ENCODE data around the gene FCF1. TPM values are rescaled to one million over a fixed set of nuclear protein-coding genes. Genes with fewer than 3 reads are reported as not detected.

Gene FCF1
- total RNA-seq, 1 donor from 2014 or later, result 40.7 TPM

DNA sequence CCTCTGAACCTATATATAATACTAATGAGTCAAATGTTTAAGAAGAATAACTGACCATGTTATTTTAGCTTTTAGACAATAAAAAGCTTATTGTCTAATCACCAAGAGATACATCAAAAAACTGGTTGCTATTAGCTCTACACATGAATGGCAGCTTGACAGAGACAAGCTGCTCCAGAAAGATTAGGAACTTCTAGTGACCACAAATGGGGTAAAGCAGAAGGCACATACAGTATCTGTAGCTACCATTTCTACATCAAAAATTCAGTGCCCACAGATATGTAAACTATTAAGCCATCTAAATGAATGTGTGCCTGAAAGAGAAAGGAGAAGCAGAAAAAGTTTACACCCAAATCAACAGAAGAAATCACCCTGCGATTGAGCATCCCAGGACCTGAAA, 2.5 kb upstream of the FCF1 start:
- no peak for DNase-seq
- intact Hi-C loops (cut with DNase I), result no loop called here
- no peaks in the 10 kb centered on the region for H3K9me3 ChIP-seq
- H3K27me3 ChIP-seq, result no peaks in the 10 kb centered on the region
- no peak for ATAC-seq
- H3K4me1 ChIP-seq, result peaks cover 30% of the 10 kb centered on the region
- H3K4me3 ChIP-seq, result no peak overlapping the region
- H3K27ac ChIP-seq, result no peak overlapping the region
- TF ChIP-seq, protein P1, sequence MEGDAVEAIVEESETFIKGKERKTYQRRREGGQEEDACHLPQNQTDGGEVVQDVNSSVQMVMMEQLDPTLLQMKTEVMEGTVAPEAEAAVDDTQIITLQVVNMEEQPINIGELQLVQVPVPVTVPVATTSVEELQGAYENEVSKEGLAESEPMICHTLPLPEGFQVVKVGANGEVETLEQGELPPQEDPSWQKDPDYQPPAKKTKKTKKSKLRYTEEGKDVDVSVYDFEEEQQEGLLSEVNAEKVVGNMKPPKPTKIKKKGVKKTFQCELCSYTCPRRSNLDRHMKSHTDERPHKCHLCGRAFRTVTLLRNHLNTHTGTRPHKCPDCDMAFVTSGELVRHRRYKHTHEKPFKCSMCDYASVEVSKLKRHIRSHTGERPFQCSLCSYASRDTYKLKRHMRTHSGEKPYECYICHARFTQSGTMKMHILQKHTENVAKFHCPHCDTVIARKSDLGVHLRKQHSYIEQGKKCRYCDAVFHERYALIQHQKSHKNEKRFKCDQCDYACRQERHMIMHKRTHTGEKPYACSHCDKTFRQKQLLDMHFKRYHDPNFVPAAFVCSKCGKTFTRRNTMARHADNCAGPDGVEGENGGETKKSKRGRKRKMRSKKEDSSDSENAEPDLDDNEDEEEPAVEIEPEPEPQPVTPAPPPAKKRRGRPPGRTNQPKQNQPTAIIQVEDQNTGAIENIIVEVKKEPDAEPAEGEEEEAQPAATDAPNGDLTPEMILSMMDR (IDR thresholded peaks at IDR 0.05), result no peak
- H3K36me3 ChIP-seq, result peaks cover 4% of the 10 kb centered on the region

DNA sequence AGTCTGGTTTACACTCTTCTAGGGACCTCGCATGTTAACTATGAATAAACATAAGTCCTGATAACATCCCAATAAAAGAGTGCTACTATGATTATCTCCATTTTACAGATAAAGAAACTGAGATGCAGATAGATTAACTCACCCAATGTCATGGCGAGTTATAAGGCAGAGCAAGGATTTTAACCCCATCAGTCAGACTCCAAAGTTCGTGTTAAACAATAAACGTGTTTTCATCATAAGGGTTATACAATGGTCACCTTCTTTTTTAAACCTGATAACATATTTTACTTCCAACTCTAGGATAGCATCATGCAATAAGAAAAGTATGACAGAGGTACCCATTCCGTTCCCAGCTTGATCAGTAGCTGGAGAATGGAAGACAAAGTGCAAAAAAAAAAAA, 1.3 kb upstream of the FCF1 start:
- intact Hi-C loops (cut with DNase I), result no loop called here

DNA sequence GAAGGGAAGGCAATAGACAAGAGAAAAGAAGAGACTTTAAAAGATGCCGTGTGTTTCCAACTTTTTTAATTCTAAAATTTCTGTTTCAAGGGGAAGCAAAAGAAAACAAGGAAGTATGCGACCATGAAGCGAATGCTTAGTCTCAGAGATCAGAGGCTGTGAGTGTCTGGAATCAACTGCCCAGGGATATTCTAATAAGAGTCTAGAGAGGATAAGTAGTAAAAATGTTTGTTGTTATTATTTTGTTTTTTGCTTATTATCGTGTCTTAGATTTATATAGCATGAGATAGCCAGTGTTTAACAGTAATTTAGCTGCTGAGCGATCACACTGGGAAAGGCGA, 421 bp downstream of the FCF1 start:
- Histone ChIP-seq H3K4me3 (peak overlapping the region; percentile 72), H3K36me3 (peaks cover 33% of the 10 kb centered on the region), H3K27me3 (no peaks in the 10 kb centered on the region), H3K4me1 (peaks cover 30% of the 10 kb centered on the region), H3K9me3 (no peaks in the 10 kb centered on the region), H3K27ac (peak overlapping the region; percentile 77)
- ATAC-seq, result no peak
- DNase-seq, result no peak
- intact Hi-C loops (cut with DNase I), result no loop called here
- TF ChIP-seq, protein P1 (IDR thresholded peaks at IDR 0.05), result no peak

More for the DNA sequence above, 1.3 kb upstream of the FCF1 start:
- ATAC-seq, result no peak
- peak overlapping the region; percentile 72 for H3K4me3 ChIP-seq
- TF ChIP-seq, protein P1 (IDR thresholded peaks at IDR 0.05), result no peak
- DNase-seq, result no peak
- no peaks in the 10 kb centered on the region for H3K9me3 ChIP-seq
- H3K27me3 ChIP-seq, result no peaks in the 10 kb centered on the region
- H3K4me1 ChIP-seq, result peaks cover 30% of the 10 kb centered on the region
- peaks cover 16% of the 10 kb centered on the region for H3K36me3 ChIP-seq
- H3K27ac ChIP-seq, result no peak overlapping the region

DNA sequence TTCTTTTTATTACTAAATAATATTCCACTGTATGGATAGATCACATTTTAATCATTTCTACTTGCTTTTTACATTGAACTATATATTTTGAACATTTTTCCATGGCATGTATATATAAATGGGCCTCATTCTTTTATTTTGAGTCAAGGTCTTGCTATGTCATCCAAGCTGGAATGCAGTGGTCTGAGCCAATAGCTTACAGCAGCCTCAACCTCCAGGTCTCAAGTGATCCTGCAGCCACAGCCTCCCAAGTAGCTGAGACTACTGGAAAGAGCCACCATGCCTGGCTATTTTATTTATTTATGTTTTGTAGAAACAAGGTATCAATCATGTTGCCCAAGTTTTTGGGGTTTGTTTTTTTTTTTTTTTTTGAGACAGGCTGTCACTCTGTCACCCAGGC, 7.6 kb downstream of the FCF1 start:
- no peak overlapping the region for H3K4me3 ChIP-seq
- intact Hi-C loops (cut with DNase I), result no loop called here
- no peaks in the 10 kb centered on the region for H3K27me3 ChIP-seq
- ATAC-seq (no peak), DNase-seq (no peak)
- H3K4me1 ChIP-seq, result no peaks in the 10 kb centered on the region
- TF ChIP-seq, protein P1 (IDR thresholded peaks at IDR 0.05), result no peak
- no peak overlapping the region for H3K27ac ChIP-seq
- no peaks in the 10 kb centered on the region for H3K9me3 ChIP-seq
- H3K36me3 ChIP-seq, result peaks cover 91% of the 10 kb centered on the region

DNA sequence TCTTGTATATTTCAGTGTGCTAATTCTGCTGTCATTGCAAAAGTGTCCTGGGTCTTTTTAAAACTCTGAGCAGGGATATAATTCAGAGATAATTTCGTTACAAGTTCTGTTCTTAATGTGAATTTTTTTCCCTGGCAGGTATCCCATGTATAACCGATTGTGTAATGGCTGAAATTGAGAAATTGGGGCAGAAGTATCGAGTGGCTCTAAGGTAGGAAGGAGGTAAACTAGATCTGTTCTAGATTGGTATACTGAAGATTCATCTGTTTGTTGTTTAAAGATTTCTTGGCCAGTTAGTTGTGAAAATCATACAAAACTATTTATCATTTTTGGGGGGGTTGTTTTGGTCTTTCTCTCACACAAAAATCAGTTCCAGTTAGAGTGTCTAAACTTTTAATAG, 10.2 kb downstream of the FCF1 start:
- intact Hi-C loops (cut with DNase I), result no loop called here
- DNase-seq (no peak), ATAC-seq (no peak)
- Histone ChIP-seq H3K27me3 (no peaks in the 10 kb centered on the region), H3K27ac (no peak overlapping the region), H3K4me3 (no peak overlapping the region), H3K36me3 (peaks cover 65% of the 10 kb centered on the region), H3K9me3 (no peaks in the 10 kb centered on the region), H3K4me1 (no peaks in the 10 kb centered on the region)
- TF ChIP-seq, protein P1 (IDR thresholded peaks at IDR 0.05), result no peak

DNA sequence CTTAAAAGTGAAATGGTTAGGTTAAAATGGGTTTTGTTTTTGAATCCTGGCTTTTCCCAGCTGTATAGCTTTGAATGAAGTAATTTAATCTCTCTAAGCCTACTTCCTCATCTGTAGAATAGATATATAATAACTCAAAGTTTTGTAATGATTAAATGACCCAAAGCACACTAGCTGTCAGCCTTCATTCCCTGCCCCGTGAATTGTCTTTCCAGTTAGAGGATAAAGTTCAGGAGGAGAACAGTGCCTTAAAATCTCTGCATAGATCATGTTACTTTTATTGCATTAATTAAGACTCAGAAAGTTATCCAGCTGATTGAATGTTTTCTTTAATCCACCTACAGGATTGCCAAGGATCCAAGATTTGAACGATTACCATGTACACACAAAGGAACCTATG, 19.4 kb downstream of the FCF1 start:
- TF ChIP-seq, protein P1 (IDR thresholded peaks at IDR 0.05), result no peak
- Histone ChIP-seq H3K27me3 (no peaks in the 10 kb centered on the region), H3K36me3 (peaks cover 58% of the 10 kb centered on the region), H3K4me3 (no peak overlapping the region), H3K9me3 (no peaks in the 10 kb centered on the region), H3K4me1 (no peaks in the 10 kb centered on the region), H3K27ac (no peak overlapping the region)
- intact Hi-C loops (cut with DNase I), result no loop called here
- ATAC-seq, result no peak
- DNase-seq, result no peak
